K562 (cell line): ENCODE measurements around the gene PGLYRP4. TPM values are rescaled to one million over a fixed set of nuclear protein-coding genes. Genes with fewer than 3 reads are reported as not detected.

Experiments
- ATAC-seq: fragments of 200-7000 bp; cut with Tn5 transposase; 3 replicates; pipeline ENCODE4 v1.9.1; 2020; ENCODE audit warnings: moderate library complexity
- BruUV-seq: library from RNA; stranded (reverse); fragments of 400-500 nt; replicated peaks from 2 replicates; lab custom pipeline; 2021; lab: Mats Ljungman, UMichigan
- CTCF ChIA-PET: fragments of 300-600 bp; formaldehyde crosslinking; extraction: SDS; loops from one replicate; lab custom pipeline; 2021; ENCODE audit warnings: low intra/inter-chr PET ratio; lab: Yijun Ruan, JAX
- POLR2A ChIA-PET: fragments of 300-600, 350-650 bp; sonication (Branson Sonifier 250); formaldehyde crosslinking; extraction: SDS; loops from one replicate; lab custom pipeline; 2021; ENCODE audit warnings: antibody characterized with exemption, inconsistent platforms; lab: Yijun Ruan, JAX
- DNase-seq, 4 experiments: peaks; one replicate each; pipeline versions ENCODE4 v3.0.0 to v3.0.0-alpha.2; 2011 to 2018; ENCODE audit warnings: low spot score in 3 of 4, mixed read lengths in 3 of 4; ENCODE audit errors: extremely low read depth in 1 of 4
- FAIRE-seq: peaks from 2 replicates; lab custom pipeline; 2011; peaks lifted over from hg19 to GRCh38; lab: Jason Lieb, UNC
- H2AFZ ChIP-seq: 2 replicates; pipeline ENCODE4 v1.6.0; 2011; ENCODE audit warnings: low read depth, low read length, control low read depth, inconsistent platforms
- H3K27ac ChIP-seq: fragments of 200-600 bp; 3 replicates; pipeline ENCODE4 v1.8.0; 2011; ENCODE audit warnings: low read depth, mild to moderate bottlenecking, control low read depth, inconsistent platforms, low read length, moderate library complexity, mixed read lengths; ENCODE audit errors: extremely low read depth
- H3K27me3 ChIP-seq, 2 experiments: fragments of 300-600 bp in 1 of 2; 2 replicates in 1 of 2; 3 replicates in 1 of 2; pipeline versions ENCODE4 v1.6.0 to v1.8.0; 2011; ENCODE audit warnings: inconsistent platforms in 2 of 2, low read length in 2 of 2, mild to moderate bottlenecking in 1 of 2, mixed read lengths in 1 of 2, moderate library complexity in 1 of 2; ENCODE audit not compliant: control insufficient read depth in 2 of 2, insufficient read depth in 2 of 2
- H3K36me3 ChIP-seq: fragments of 300-600 bp; 3 replicates; pipeline ENCODE4 v1.8.0; 2011; ENCODE audit warnings: mild to moderate bottlenecking, low read length, inconsistent platforms; ENCODE audit not compliant: control insufficient read depth, insufficient read depth
- H3K4me1 ChIP-seq, 2 experiments: fragments of 200-600 bp in 1 of 2; replicated peaks in 1 of 2; 2 replicates in 1 of 2; 3 replicates in 1 of 2; pipeline versions ENCODE4 v1.5.1 to v1.8.0; 2011; ENCODE audit warnings: inconsistent platforms in 2 of 2, low read length in 2 of 2, mild to moderate bottlenecking in 1 of 2, mixed read lengths in 1 of 2, moderate library complexity in 1 of 2; ENCODE audit not compliant: control insufficient read depth in 2 of 2, insufficient read depth in 2 of 2
- H3K4me2 ChIP-seq: 2 replicates; pipeline ENCODE4 v1.6.1; 2011; ENCODE audit warnings: low read length, control low read depth, inconsistent platforms, mixed read lengths; ENCODE audit not compliant: insufficient read depth
- H3K4me3 ChIP-seq: fragments of 200-600 bp; sonication (generic), shearing (Covaris generic); 2 replicates; pipeline ENCODE4 v1.5.1; 2016; ENCODE audit warnings: control low read depth, inconsistent platforms
- H3K79me2 ChIP-seq: fragments of 200-600 bp; 3 replicates; pipeline ENCODE4 v1.8.0; 2011; ENCODE audit warnings: low read length, inconsistent platforms; ENCODE audit not compliant: control insufficient read depth, insufficient read depth
- H3K9ac ChIP-seq, 2 experiments: 2 replicates each; pipeline versions ENCODE4 v1.6.0 to v1.6.1; 2011; ENCODE audit warnings: low read depth in 2 of 2, low read length in 2 of 2, control low read depth in 1 of 2, inconsistent platforms in 1 of 2, mild to moderate bottlenecking in 1 of 2, mixed read lengths in 1 of 2; ENCODE audit not compliant: insufficient read depth in 1 of 2
- H3K9me1 ChIP-seq: one replicate; pipeline ENCODE4 v1.6.0; 2011; ENCODE audit warnings: inconsistent platforms, mild to moderate bottlenecking, low read length, moderate library complexity; ENCODE audit not compliant: control insufficient read depth, insufficient read depth
- H3K9me3 ChIP-seq: replicated peaks from 2 replicates; pipeline ENCODE4 v1.5.1; 2011; ENCODE audit warnings: low read depth, low read length, inconsistent platforms; ENCODE audit not compliant: control insufficient read depth, insufficient read depth
- H4K20me1 ChIP-seq: replicated peaks from 2 replicates; pipeline ENCODE4 v1.6.1; 2011; ENCODE audit warnings: low read length, inconsistent platforms, mixed read lengths; ENCODE audit not compliant: control insufficient read depth, insufficient read depth
- ADNP ChIP-seq: fragments of 200-800 bp; sonication (Bioruptor generic); IDR thresholded peaks from 2 replicates; pipeline ENCODE4 v1.6.1; 2016; ENCODE audit warnings: missing genetic modification characterization, missing compliant biosample characterization
- ARID3B ChIP-seq: fragments of 250-450 bp; sonication (Bioruptor Pico); IDR thresholded peaks from 2 replicates; pipeline ENCODE4 v1.4.0; 2020; ENCODE audit warnings: borderline replicate concordance
- MEF2A ChIP-seq: IDR thresholded peaks from 2 replicates; pipeline ENCODE4 v1.6.1; 2011; ENCODE audit warnings: low read depth, mild to moderate bottlenecking, low read length, moderate library complexity; ENCODE audit not compliant: control insufficient read depth
- PATZ1 ChIP-seq: fragments of 250-450 bp; sonication (Bioruptor Pico); IDR thresholded peaks from 2 replicates; pipeline ENCODE4 v1.5.0; 2020; ENCODE audit warnings: mild to moderate bottlenecking, borderline replicate concordance
- PML ChIP-seq: IDR thresholded peaks from 2 replicates; pipeline ENCODE4 v1.6.1; 2012; ENCODE audit warnings: low read length, inconsistent platforms
- SNRNP70 ChIP-seq: fragments of 200-400 bp; formaldehyde crosslinking; optimal IDR thresholded peaks from 2 replicates; pipeline ENCODE3; 2017; ENCODE audit warnings: low read depth, low read length
- TEAD1 ChIP-seq, 2 experiments: fragments of 450-650 bp in 1 of 2; sonication (generic) in 1 of 2; formaldehyde crosslinking; IDR thresholded peaks; 2 replicates each; pipeline versions ENCODE4 v1.4.0 to v1.8.0; 2020 to 2022; ENCODE audit warnings: mild to moderate bottlenecking in 2 of 2, missing genetic modification reagents in 1 of 2
- ZC3H8 ChIP-seq: fragments of 450-650 bp; IDR thresholded peaks from 2 replicates; pipeline ENCODE4 v1.6.1; 2017
- ZNF133 ChIP-seq: fragments of 250-450 bp; sonication (Bioruptor Pico); IDR thresholded peaks from 2 replicates; pipeline ENCODE4 v1.4.0; 2020; ENCODE audit warnings: mild to moderate bottlenecking
- ZNF583 ChIP-seq: fragments of 250-450 bp; sonication (Bioruptor Pico); IDR thresholded peaks from 2 replicates; pipeline ENCODE4 v1.4.0; 2020
- ZNF695 ChIP-seq: fragments of 450-650 bp; formaldehyde crosslinking; IDR thresholded peaks from 2 replicates; pipeline ENCODE4 v1.4.0; 2020; ENCODE audit warnings: mild to moderate bottlenecking, moderate library complexity
- WGBS: fragments of 100-300 bp; shearing (Covaris generic); methylation state at CpG from one replicate; pipeline ENCODE4 v1.1.6; 2016; ENCODE audit warnings: low coverage, mixed read lengths; ENCODE audit not compliant: insufficient coverage; ENCODE audit errors: missing lambda C conversion rate; 5-methylcytosine and 5-hydroxymethylcytosine counted together
- in situ Hi-C: fragments of 300-500 bp; cut with MboI; formaldehyde crosslinking; loops from 4 replicates; pipeline ENCODE4 v1.15.0; 2018; ENCODE audit warnings: inconsistent platforms, mixed read lengths
- intact Hi-C: fragments of 100-400 bp; cut with micrococcal nuclease; formaldehyde crosslinking; loops from 2 replicates; pipeline ENCODE4 v1.14.2; 2022
- polyA plus RNA-seq, 8 experiments: library from polyadenylated mRNA; depleted of rRNA in 4 of 8; stranded (reverse) in 5 of 8; unstranded in 3 of 8; fragments of >200 nt; fragmentation: Nextera tagmentation in 2 of 8; fragmentation: Illumina TruSeq in 1 of 8; extraction: Ambion mirVana in 2 of 8; extraction: Trizol in 1 of 8; gene quantifications; 2 replicates each; pipeline versions ENCODE4 v1.2.1 to v1.2.3, GENCODE V29; 2011 to 2014; ENCODE audit warnings: inconsistent platforms in 1 of 8, missing spikeins in 1 of 8
- total RNA-seq, 7 experiments: library from RNA; depleted of rRNA in 6 of 7; stranded (reverse); fragments of >200 nt in 6 of 7; fragmentation: Illumina TruSeq in 2 of 7; extraction: Trizol in 2 of 7; gene quantifications; 2 replicates each; pipeline versions ENCODE4 v1.2.1 to v1.2.3, GENCODE V29; 2011 to 2021; ENCODE audit warnings: low replicate concordance in 1 of 7
- TF ChIP-seq, protein P1 (sequence below): fragments of 450-650 bp; formaldehyde crosslinking; IDR thresholded peaks from 2 replicates; pipeline ENCODE4 v1.4.0; 2020; ENCODE audit warnings: mild to moderate bottlenecking, moderate library complexity
- TF ChIP-seq, protein P2 (sequence below): fragments of 250-450 bp; sonication (Bioruptor Pico); IDR thresholded peaks from 2 replicates; pipeline ENCODE4 v1.4.0; 2020; ENCODE audit warnings: mild to moderate bottlenecking, moderate library complexity

Gene PGLYRP4
- total and polyA plus RNA-seq, 9 of the 15 experiments (the other 6 are each of a cell fraction or from before 2014, with no cell fraction given), result 0.06 to 0.13 (median 0.11) TPM; not detected in 6

- Histone ChIP-seq H3K9ac (no peak overlapping the region), H3K4me2 (no peak overlapping the region), H4K20me1 (peaks cover 4% of the 10 kb centered on the region; the same call in 1 of the 2 replicates), H3K4me3 (no peak overlapping the region), H3K9me3 (no peaks in the 10 kb centered on the region), H3K27me3 (peaks cover 33 to 71% of the 10 kb centered on the region in 2 experiments; a peak in 4 of 5 replicates), H3K9me1 (no peaks in the 10 kb centered on the region), H3K36me3 (no peaks in the 10 kb centered on the region), H3K4me1 (no peaks in the 10 kb centered on the region), H2AFZ (no peak overlapping the region), H3K27ac (no peak overlapping the region), H3K79me2 (no peaks in the 10 kb centered on the region)
- no TSS peak for BruUV-seq
- TF ChIP-seq ADNP (tag), result no peak
- no peak for TF ChIP-seq ZNF583
- no peak for TF ChIP-seq PATZ1 (CRISPR knock-in tag)
- TF ChIP-seq, protein P1, sequence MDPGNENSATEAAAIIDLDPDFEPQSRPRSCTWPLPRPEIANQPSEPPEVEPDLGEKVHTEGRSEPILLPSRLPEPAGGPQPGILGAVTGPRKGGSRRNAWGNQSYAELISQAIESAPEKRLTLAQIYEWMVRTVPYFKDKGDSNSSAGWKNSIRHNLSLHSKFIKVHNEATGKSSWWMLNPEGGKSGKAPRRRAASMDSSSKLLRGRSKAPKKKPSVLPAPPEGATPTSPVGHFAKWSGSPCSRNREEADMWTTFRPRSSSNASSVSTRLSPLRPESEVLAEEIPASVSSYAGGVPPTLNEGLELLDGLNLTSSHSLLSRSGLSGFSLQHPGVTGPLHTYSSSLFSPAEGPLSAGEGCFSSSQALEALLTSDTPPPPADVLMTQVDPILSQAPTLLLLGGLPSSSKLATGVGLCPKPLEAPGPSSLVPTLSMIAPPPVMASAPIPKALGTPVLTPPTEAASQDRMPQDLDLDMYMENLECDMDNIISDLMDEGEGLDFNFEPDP, result no peak
- TF ChIP-seq, protein P2, sequence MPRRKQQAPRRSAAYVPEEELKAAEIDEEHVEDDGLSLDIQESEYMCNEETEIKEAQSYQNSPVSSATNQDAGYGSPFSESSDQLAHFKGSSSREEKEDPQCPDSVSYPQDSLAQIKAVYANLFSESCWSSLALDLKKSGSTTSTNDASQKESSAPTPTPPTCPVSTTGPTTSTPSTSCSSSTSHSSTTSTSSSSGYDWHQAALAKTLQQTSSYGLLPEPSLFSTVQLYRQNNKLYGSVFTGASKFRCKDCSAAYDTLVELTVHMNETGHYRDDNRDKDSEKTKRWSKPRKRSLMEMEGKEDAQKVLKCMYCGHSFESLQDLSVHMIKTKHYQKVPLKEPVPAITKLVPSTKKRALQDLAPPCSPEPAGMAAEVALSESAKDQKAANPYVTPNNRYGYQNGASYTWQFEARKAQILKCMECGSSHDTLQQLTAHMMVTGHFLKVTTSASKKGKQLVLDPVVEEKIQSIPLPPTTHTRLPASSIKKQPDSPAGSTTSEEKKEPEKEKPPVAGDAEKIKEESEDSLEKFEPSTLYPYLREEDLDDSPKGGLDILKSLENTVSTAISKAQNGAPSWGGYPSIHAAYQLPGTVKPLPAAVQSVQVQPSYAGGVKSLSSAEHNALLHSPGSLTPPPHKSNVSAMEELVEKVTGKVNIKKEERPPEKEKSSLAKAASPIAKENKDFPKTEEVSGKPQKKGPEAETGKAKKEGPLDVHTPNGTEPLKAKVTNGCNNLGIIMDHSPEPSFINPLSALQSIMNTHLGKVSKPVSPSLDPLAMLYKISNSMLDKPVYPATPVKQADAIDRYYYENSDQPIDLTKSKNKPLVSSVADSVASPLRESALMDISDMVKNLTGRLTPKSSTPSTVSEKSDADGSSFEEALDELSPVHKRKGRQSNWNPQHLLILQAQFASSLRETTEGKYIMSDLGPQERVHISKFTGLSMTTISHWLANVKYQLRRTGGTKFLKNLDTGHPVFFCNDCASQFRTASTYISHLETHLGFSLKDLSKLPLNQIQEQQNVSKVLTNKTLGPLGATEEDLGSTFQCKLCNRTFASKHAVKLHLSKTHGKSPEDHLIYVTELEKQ, result no peak
- TF ChIP-seq ZNF133 (CRISPR knock-in tag), result no peak
- no peak for TF ChIP-seq ZC3H8
- no peak for TF ChIP-seq ARID3B (CRISPR knock-in tag)
- TF ChIP-seq SNRNP70, result no peak
- TF ChIP-seq PML, result no peak
- TF ChIP-seq ZNF695 (CRISPR knock-in tag), result no peak
- TF ChIP-seq MEF2A, result no peak
- TF ChIP-seq TEAD1 (CRISPR knock-in tag; IDR thresholded peaks at IDR 0.05), result no peak
- ChIA-PET POLR2A (interaction anchor here (0.7 kb wide), 1 partner anchor 232 kb away, joined by 3 read pairs; no protein-coding TSS in a partner anchor), CTCF (no interaction called here)
- ATAC-seq (no peak), DNase-seq (no peak), FAIRE-seq (no peak)
- 0% methylated on average over 6 of the region's 6 CpGs for WGBS
- intact Hi-C loops (no loop called here), in situ Hi-C loops (no loop called here)
Measured at GRCh38 chr1:153397924-153398651, 49.4 kb upstream of the PGLYRP4 start.
